NCI-H128 (cell line): ENCODE data around the gene TMEM128.
"Not testable (repeated sequence)": the region's sequence is repeated elsewhere in the genome, so short reads cannot be mapped to it uniquely, and the experiment has no call there.

Experiments used
- DNase-seq: peaks from one replicate; lab custom pipeline; 2025; ENCODE audit not compliant: unreplicated experiment; lab: John Stamatoyannopoulos, UW

Gene TMEM128

DNA sequence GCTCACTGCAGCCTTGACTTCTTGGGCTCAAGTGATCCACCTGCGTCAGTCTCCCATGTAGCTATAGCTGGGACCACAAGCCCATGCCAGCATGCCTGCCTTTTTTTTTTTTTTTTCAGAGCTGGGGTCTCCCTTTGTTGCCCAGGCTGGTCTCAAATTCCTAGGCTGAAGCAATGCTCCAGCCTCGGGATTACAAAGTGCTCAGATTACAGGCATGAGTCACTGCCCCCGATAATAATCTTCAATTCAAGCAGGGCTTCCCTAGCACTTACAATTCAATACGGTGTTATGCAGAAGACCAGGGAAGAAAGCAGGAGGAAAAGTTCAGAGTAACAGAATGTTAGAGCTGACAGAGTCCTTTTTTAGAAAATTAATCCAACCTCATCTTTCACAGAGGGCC, 47.4 kb downstream of the TMEM128 start:
- DNase-seq = no peak

DNA sequence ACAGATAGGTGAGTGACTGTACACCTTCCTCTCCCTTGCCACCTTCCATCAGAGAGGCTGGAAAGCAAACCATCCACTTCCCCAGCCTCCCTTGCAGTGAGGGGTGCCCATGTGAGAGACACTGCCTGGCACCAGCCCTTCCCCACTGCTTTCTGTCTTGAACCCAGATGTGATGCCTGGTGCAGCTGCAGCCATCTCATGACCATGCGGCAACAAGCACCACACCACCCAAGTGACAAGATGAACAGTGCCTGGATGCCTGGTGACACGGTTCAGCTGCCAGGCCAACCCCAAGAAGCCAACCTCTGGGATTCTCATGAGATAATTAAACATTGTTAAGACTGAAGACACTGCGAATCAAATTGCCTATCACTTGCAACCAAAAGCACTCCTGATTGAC, 52.7 kb downstream of the TMEM128 start:
- DNase-seq = no peak

DNA sequence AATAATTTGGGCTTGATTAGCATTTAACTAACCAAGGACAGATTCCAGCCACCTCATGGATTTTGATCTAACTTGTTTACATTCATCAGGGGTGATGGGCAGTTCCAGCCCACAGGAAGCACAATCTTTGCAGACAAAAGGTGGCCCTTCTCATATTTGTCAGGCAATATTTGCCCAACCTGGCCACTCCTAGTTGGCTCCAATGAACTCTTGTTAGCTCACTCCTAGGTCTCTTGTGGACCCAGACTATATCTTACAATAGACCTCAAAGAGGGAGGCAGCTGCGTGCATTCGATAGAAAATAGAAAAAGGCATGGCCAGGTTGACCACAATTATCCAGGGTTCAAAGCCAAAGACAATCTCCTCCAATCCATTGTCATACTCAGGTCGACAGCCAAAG, 59.5 kb downstream of the TMEM128 start:
- DNase-seq = not testable (repeated sequence)
